ENCODE results near the gene NUDT1. TPM values are rescaled to one million over a fixed set of nuclear protein-coding genes. Genes with fewer than 3 reads are reported as not detected.

NUDT1 gene
- polyA plus RNA-seq, 1 experiment: 22.0 TPM

DNA sequence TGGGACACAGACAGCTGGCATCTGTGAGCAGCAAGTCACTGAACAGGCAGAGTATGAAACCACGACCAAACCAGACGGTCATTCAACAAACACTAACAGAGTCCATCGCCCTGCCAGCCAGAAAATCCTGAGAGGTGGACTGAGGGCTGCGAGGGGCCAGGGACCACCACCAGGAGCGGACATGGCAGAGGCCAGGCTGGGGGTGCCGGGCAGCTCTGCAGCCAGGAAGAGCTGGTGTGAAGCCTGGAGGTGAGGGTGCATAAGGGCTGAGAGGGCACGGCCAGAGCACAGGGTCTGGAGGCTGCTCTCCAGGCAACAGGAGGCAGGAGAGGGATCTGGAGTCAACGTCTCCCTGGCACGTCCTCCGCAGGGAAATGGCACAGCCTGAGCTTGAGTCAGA is 24.8 kb upstream of the NUDT1 start:
- no peaks in the 10 kb centered on the region for H3K27me3 ChIP-seq (ENCODE audit: control insufficient read depth, insufficient read depth, low read length)
- CTCF ChIA-PET: no interaction called here
- POLR2A ChIA-PET: no interaction called here
- peaks cover 34% of the 10 kb centered on the region for H3K36me3 ChIP-seq (ENCODE audit: control insufficient read depth, insufficient read depth, low read length)
- TF ChIP-seq, protein P1, sequence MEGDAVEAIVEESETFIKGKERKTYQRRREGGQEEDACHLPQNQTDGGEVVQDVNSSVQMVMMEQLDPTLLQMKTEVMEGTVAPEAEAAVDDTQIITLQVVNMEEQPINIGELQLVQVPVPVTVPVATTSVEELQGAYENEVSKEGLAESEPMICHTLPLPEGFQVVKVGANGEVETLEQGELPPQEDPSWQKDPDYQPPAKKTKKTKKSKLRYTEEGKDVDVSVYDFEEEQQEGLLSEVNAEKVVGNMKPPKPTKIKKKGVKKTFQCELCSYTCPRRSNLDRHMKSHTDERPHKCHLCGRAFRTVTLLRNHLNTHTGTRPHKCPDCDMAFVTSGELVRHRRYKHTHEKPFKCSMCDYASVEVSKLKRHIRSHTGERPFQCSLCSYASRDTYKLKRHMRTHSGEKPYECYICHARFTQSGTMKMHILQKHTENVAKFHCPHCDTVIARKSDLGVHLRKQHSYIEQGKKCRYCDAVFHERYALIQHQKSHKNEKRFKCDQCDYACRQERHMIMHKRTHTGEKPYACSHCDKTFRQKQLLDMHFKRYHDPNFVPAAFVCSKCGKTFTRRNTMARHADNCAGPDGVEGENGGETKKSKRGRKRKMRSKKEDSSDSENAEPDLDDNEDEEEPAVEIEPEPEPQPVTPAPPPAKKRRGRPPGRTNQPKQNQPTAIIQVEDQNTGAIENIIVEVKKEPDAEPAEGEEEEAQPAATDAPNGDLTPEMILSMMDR (IDR thresholded peaks at IDR 0.05; ENCODE audit: insufficient read depth, low read depth, low read length): no peak
- no peak overlapping the region for H3K4me3 ChIP-seq (ENCODE audit: low read depth, low read length)
- DNase-seq (ENCODE audit: low read depth): no peak

DNA sequence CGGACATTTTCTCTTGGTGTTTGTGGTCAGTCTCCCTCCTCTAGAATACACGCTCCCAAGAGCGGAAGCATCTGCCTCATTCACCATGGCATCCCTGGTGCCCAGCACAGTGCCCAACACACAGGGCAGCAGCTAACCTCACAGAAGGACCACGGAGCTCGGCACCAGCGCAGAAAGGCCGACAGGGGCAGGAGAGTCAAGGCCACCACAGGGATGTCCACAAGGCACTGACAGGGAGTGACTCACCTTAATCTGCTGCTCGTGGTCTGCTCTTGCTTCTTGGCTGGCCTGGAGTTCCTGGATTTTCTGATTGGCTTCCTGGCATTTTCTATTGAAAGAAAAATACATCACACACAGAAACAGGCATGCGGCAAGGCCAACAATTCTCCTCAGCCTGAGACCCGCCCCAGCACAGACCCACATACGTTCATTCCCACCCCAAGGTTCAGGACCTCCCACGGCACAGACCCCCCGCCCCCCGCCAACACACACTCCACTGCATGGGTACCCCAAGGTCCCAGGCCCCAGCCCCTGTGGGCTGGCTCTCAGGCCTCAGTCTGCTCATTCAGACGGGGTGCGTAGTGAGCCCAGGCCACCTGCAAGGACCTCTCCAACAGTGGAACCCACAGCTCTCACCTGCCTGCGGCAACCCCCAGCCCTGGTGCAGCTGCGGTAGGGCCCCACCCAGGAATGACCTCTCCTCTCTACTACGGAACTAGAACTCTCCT is 24.1 kb upstream of the NUDT1 start:
- H3K27me3 ChIP-seq (ENCODE audit: control insufficient read depth, insufficient read depth, low read length): no peaks in the 10 kb centered on the region
- H3K4me3 ChIP-seq (ENCODE audit: low read depth, low read length): no peak overlapping the region
- TF ChIP-seq, protein P1 (IDR thresholded peaks at IDR 0.05; ENCODE audit: insufficient read depth, low read depth, low read length): no peak
- ChIA-PET CTCF (no interaction called here), POLR2A (no interaction called here)
- DNase-seq (ENCODE audit: low read depth): no peak
- peaks cover 39% of the 10 kb centered on the region for H3K36me3 ChIP-seq (ENCODE audit: control insufficient read depth, insufficient read depth, low read length)

DNA sequence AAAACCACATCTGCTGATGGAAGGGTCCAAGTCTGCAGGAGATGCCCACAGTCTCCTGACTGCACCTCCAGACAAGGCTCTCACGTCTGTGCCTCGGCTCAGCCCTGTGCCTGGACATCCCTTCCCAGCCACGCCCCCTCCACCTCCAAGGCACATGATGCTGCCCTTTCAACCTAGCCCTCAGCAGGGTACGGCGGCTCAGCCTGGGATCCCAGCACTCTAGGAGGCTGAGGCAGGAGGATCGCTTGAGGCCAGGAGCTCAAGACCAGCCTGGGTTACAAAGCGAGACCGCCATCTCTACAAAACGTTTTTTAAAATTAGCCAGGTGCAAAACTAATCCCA is 23.6 kb upstream of the NUDT1 start:
- Histone ChIP-seq H3K36me3 (ENCODE audit: control insufficient read depth, insufficient read depth, low read length) (peaks cover 41% of the 10 kb centered on the region), H3K27me3 (ENCODE audit: control insufficient read depth, insufficient read depth, low read length) (no peaks in the 10 kb centered on the region), H3K4me3 (ENCODE audit: low read depth, low read length) (no peak overlapping the region)
- ChIA-PET POLR2A (no interaction called here), CTCF (no interaction called here)
- TF ChIP-seq, protein P1 (IDR thresholded peaks at IDR 0.05; ENCODE audit: insufficient read depth, low read depth, low read length): no peak
- DNase-seq (ENCODE audit: low read depth): no peak

DNA sequence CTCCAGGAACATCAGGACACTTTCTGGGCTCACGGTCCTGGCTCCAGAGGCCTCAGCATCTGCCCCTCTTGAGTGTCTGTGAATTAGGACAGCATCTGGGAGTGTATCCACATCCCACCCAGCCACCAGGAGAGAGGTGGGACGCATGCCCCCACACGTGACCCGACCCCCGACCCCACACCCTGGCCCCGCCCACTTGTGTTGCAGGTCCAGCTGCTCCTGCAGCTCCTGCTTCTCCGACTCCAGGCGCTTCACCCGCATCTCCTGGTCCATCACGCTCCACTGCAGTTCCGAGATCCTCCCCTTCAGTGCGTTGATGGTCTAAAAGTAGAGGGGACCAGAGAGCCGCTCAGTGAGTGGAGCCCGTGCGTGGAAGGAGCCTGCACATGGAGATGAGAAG is 22.9 kb upstream of the NUDT1 start:
- TF ChIP-seq, protein P1 (IDR thresholded peaks at IDR 0.05; ENCODE audit: insufficient read depth, low read depth, low read length): no peak
- ChIA-PET CTCF (no interaction called here), POLR2A (no interaction called here)
- Histone ChIP-seq H3K27me3 (ENCODE audit: control insufficient read depth, insufficient read depth, low read length) (no peaks in the 10 kb centered on the region), H3K36me3 (ENCODE audit: control insufficient read depth, insufficient read depth, low read length) (peaks cover 41% of the 10 kb centered on the region), H3K4me3 (ENCODE audit: low read depth, low read length) (no peak overlapping the region)
- no peak for DNase-seq (ENCODE audit: low read depth)

DNA sequence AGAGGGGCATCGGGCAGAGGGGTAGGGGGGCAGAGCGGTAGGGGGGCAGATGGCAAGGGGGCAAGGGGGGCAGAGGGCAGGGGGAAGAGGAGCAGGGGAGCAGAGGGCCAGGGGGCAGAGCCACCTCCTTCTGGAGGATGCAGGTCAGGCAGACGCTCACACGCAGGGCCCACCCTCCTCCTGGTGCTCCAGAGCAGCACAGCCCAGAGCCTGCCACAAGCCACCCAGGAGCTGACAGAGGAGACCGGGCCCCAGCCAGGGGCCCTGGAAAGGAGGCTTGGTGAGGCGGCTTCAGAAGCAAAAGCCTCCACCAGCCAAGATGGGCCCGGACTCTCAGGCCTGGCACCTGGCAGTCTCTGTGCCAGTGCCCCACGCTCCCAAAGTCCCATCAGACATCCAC is 22.4 kb upstream of the NUDT1 start:
- Histone ChIP-seq H3K36me3 (ENCODE audit: control insufficient read depth, insufficient read depth, low read length) (peaks cover 38% of the 10 kb centered on the region), H3K27me3 (ENCODE audit: control insufficient read depth, insufficient read depth, low read length) (no peaks in the 10 kb centered on the region), H3K4me3 (ENCODE audit: low read depth, low read length) (no peak overlapping the region)
- DNase-seq (ENCODE audit: low read depth): no peak
- ChIA-PET POLR2A (no interaction called here), CTCF (no interaction called here)
- TF ChIP-seq, protein P1 (IDR thresholded peaks at IDR 0.05; ENCODE audit: insufficient read depth, low read depth, low read length): no peak
